Epithelial cell of prostate (primary cell): ENCODE data around the gene ELF2.
"Not testable (repeated sequence)": the region's sequence is repeated elsewhere in the genome, so short reads cannot be mapped to it uniquely, and the experiment has no call there.

Source experiments
- DNase-seq: peaks from one replicate; pipeline ENCODE4 v3.0.0-alpha.2; 2011; ENCODE audit warnings: low read depth, low spot score
- H3K27ac ChIP-seq: fragments of 450-650 bp; 2 replicates; pipeline ENCODE4 v1.5.1; 2017; ENCODE audit warnings: mild to moderate bottlenecking

ELF2 gene

DNA sequence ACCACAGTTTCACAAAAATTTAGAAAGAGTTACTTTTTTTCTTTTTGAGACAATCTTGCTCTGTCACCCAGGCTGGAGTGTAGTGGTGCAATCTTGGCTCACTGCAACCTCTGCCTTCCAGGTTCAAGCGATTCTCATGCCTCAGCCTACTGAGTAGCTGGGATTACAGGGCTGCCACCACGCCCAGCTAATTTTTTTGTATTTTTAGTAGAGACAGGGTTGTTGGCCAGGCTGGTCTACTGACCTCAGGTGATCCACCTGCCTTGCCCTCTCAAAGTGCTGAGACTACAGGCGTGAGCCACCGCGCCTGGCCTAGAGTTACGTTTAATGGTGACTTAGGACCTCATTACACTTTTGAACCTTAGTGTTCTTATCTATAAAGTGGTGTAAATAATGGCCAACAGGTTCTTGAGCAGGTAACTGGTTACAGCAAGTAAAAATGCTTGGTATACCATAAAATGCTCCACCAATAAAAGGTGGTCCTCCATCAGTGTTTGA is 147.1 kb downstream of the ELF2 start:
- DNase-seq, H3K27ac ChIP-seq: not testable (repeated sequence)

- no peak overlapping the region for H3K27ac ChIP-seq
- DNase-seq: no peak
Measured at GRCh38 chr4:139028191-139028661, 148.8 kb downstream of the ELF2 start.

DNA sequence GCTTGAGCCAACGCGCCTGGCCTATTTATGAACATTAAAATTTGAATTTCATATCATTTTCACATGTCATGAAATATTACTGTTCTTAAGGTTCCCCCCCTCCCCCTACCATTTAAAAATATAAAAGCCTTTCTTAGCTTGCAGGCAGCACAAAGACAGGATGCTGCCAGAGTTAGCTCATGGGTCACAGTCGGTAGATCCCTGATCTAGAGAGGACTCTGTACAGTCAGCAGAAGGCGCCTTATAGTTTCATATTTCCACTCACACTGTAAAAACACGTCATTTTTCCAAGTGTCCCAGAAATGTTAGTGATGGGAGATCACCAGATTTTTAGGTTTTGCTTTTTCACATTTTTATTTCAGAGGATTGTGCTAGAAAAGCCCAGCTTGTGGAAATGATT is 149.2 kb downstream of the ELF2 start:
- DNase-seq: no peak
- no peak overlapping the region for H3K27ac ChIP-seq

GRCh38 chr4:139025841-139026240 is 151.2 kb downstream of the ELF2 start:
- no peak for DNase-seq
- no peak overlapping the region for H3K27ac ChIP-seq

- DNase-seq: no peak
- no peak overlapping the region for H3K27ac ChIP-seq
Measured at GRCh38 chr4:139024686-139025085, 152.3 kb downstream of the ELF2 start.

DNA sequence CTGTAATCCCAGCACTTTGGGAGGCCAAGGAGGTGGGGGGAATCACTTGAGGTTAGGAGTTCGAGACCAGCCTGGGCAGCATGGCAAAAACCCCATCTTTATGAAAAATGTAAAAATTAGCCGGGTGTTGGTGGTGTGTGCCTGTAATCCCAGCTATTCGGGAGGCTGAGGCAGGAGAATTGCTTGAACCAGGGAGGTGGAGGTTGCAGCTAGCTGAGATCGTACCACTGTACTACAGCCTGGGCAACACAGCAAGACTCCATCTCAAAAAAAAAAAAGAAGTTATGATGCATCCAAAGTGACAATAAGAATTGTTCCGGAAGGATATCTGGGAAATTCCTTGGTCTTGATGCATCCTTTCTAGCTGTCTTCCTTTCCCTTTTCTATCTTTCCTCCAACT is 154.2 kb downstream of the ELF2 start:
- no peak for DNase-seq
- H3K27ac ChIP-seq: no peak overlapping the region

DNA sequence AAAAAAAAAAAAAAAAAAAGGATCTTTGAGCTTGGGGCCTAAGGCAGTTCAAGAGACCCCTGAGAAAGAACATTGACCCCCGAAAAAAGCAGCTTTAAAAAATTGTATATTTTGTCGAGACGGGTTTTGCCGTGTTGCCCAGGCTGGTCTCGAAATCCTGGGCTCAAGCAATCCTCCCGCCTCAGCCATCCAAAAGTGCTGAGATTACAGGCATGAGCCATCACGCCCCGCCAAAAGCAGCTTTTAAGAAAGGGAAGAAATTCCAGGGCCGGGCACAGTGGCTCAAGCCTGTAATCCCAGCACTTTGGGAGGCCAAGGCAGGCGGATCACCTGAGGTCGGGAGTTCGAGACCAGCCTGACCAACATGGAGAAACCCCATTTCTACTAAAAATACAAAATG is 155.9 kb downstream of the ELF2 start:
- DNase-seq, H3K27ac ChIP-seq: not testable (repeated sequence)

- DNase-seq: no peak
- no peak overlapping the region for H3K27ac ChIP-seq
Measured at GRCh38 chr4:139020384-139020783, 156.6 kb downstream of the ELF2 start.

GRCh38 chr4:139018971-139019758 is 157.9 kb downstream of the ELF2 start:
- no peak for DNase-seq
- no peak overlapping the region for H3K27ac ChIP-seq

GRCh38 chr4:139018501-139018900 is 158.5 kb downstream of the ELF2 start:
- DNase-seq: no peak
- peak overlapping the region; percentile 18 for H3K27ac ChIP-seq

GRCh38 chr4:139017861-139018260 is 159.2 kb downstream of the ELF2 start:
- H3K27ac ChIP-seq: peak overlapping the region; percentile 18
- no peak for DNase-seq

- DNase-seq: no peak
- H3K27ac ChIP-seq: peak overlapping the region; percentile 96
Measured at GRCh38 chr4:139015948-139016471, 161.0 kb downstream of the ELF2 start.

DNA sequence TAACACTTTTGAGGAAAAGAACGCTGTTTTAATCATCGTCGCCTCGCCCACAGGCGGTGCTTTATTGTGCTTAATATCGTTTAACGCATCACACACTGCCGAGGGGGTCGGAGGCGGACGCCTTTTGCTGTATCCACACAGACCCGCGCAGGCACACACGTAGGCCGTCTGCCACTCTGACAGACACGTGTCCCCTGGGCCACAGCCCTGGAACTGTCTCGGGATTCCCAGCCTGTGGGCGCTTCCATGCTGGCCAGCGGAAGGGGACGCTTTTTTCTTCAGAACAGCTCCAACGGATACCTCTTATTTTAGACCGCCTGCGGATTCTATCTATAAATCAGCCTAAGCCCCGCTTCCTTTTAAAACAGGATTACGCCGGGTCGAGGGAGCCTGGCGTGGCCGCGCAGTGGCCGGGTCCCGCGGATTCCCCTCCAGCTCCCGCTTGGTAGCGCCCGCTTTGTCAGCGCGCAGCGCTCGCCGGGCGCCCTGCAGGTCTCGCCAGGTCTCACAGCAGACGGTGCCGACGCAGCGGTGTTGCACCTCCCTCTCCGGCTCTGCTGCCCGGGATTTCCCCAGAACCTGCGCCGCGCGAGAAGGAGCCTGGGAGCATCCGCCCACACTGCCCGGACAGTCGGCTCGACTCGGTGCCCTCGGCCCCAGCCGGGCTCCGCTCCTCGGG is 161.6 kb downstream of the ELF2 start, which contains the start of gene NOCT:
NOCT (plus strand) TSS at position 513 of the 679 bp plus-strand sequence. CDS start 201 bp downstream, outside the sequence.
- peak; percentile 83 for DNase-seq
- peak within 1 kb of the TSS; percentile 96 for H3K27ac ChIP-seq

DNA sequence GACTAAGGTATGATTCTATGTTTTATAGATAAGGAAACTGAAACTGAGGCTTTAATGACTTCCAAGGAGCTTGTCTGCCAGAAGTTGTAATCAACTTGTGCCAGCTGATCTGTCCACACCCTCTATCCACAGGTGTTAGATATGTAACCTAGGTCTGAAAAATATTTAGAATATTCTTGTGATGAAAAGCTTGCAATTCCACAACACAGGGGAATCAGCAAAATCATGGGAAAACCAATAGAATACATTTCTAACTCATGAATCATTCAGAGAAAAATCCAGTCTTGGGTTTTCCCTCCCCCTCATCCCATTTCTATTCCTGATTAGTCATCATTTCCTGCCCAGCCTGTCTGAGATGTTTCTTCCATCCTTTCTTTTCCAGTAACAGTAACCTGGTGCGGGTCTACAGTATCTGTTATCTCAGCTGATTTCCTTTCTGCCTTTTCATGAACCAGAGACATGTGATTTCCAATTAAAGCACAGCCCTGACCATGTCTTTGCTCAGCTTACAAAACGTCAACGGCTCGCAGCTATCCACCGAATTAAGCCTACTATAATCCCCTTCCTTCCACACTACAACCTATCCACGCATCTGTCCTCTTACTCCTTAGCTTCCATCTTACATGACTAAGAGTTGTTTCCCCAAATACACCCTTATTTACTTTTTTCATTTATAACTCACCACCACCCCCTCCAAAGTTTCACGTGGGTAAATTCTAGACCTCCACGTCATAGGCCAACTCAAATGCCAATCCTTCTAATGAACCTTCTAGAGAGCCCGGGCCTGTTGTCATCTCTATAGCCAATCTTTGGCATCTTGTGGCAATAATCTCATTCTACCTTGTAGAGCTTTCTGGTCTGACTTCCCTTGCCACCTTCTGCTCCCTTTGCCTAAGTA is 162.4 kb downstream of the ELF2 start:
- H3K27ac ChIP-seq: peak overlapping the region; percentile 96
- peak; percentile 84 for DNase-seq

DNA sequence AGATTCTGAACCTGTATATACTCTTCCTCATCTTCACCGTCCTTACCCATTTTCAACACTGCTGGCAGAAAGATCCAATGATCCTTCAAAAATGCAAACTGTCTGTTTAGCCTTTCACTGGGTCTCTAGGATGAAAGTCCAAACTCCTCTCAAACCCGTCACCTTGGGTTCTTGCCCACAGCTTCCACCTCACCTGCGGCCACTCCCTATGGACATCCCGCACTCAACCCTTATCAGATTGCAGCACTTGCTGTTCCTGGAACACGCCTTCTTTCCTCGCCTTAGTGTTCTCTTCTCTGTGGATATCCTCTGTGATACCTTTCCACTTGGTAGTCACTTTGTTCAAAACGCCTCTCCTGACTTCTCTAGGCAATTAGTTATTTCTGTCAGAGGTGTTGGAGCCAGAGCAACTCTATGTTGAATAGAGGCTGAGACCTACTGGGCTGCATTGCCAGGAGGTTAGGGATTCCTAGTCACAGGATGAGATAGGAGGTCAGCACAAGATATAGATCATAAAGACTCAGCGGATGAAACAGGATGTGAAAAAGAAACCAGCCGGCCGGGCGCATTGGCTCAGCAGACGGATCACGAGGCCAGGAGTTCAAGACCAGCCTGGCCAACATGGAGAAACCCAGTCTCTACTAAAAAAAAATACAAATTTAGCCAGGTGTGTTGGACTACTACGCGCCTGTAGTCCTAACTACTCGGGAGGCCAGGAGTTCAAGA is 165.6 kb downstream of the ELF2 start:
- DNase-seq: no peak
- no peak overlapping the region for H3K27ac ChIP-seq

GRCh38 chr4:139009702-139010101 is 167.3 kb downstream of the ELF2 start:
- no peak for DNase-seq
- no peak overlapping the region for H3K27ac ChIP-seq

GRCh38 chr4:139008278-139008677 is 168.7 kb downstream of the ELF2 start:
- peak overlapping the region; percentile 54 for H3K27ac ChIP-seq
- DNase-seq: not testable (repeated sequence)

DNA sequence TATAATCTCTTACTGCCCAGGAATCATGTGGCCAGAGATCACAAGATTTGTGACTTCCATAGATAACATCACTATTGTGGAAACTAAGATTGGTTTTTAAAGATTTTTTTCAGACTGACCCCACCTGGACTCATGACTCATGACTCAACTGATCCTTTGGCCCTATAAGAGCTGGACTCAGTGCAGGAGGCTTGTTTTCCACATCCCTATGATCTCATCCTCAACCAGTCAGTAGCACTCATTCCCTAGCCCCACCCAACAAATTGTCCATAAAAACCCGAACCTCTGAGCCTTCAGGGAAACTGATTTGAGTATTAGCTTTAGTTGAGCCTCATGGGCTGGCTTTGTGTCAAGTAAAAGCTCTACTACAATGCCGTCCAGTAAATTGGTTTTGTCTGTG is 169.4 kb downstream of the ELF2 start:
- DNase-seq: no peak
- H3K27ac ChIP-seq: peak overlapping the region; percentile 54
